ENCODE data around the gene CEP63. TPM values are rescaled to one million over a fixed set of nuclear protein-coding genes. Genes with fewer than 3 reads are reported as not detected.

The CEP63 gene
- total RNA-seq, 3 donors from 2014 or later (not counting 1 experiment from before 2014, with no cell fraction given) = 17.9 to 25.7 (median 19.5) TPM

DNA sequence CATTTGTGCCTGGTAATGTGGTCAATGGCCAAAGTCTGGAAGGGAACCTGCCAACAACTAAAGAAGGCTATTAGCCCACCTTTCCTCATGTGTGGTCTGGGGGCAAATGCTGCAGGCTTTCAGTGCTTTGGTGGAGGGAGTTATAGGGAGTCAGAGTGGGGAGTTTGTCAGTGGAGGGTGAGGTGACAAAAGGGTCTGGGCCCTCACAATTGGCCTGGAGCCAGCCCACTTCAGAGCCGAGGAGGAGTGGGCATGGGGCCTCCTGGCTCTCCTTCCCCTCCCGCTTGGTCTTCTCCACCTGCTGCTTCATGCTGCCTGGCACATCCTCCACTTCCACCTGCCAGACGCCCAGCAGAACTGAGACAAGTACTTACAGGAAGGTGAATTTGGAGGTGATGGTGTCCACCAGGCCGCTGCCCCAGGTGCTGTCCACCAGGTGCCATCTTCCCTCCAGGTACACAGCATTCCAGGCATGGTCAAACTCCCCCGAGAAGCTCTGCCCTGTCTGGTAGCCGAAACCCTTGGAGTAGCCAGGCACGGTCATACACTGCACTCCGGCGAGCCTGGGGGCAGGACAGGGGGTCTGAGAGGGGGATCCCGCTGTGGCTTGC is 124.1 kb downstream of the CEP63 start:
- Histone ChIP-seq H3K27ac (ENCODE audit: low read length) (no peak overlapping the region), H3K4me3 (ENCODE audit: low read length) (no peak overlapping the region), H3K27me3 (ENCODE audit: control insufficient read depth, insufficient read depth, low read length) (no peaks in the 10 kb centered on the region), H3K9me3 (ENCODE audit: control insufficient read depth, insufficient read depth, low read length) (no peaks in the 10 kb centered on the region), H3K36me3 (ENCODE audit: control insufficient read depth, insufficient read depth, low read length) (no peaks in the 10 kb centered on the region), H3K4me1 (ENCODE audit: control insufficient read depth, insufficient read depth, low read length) (peaks cover 10% of the 10 kb centered on the region)
- intact Hi-C loops (cut with micrococcal nuclease) = no loop called here
- no peak overlapping the region for H3K27ac Mint-ChIP-seq
- TF ChIP-seq, protein P1, sequence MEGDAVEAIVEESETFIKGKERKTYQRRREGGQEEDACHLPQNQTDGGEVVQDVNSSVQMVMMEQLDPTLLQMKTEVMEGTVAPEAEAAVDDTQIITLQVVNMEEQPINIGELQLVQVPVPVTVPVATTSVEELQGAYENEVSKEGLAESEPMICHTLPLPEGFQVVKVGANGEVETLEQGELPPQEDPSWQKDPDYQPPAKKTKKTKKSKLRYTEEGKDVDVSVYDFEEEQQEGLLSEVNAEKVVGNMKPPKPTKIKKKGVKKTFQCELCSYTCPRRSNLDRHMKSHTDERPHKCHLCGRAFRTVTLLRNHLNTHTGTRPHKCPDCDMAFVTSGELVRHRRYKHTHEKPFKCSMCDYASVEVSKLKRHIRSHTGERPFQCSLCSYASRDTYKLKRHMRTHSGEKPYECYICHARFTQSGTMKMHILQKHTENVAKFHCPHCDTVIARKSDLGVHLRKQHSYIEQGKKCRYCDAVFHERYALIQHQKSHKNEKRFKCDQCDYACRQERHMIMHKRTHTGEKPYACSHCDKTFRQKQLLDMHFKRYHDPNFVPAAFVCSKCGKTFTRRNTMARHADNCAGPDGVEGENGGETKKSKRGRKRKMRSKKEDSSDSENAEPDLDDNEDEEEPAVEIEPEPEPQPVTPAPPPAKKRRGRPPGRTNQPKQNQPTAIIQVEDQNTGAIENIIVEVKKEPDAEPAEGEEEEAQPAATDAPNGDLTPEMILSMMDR (IDR thresholded peaks at IDR 0.05) = no peak
- H3K4me1 Mint-ChIP-seq = peaks cover 0 to 12% of the 10 kb centered on the region in 2 donors
- H3K36me3 Mint-ChIP-seq = no peaks in the 10 kb centered on the region
- no peak for ATAC-seq
- WGBS (ENCODE audit: insufficient coverage) = 73% methylated on average over 10 of the region's 10 CpGs
- H3K27me3 Mint-ChIP-seq (ENCODE audit: low read depth in 2 of 2) = peaks cover 0 to 5% of the 10 kb centered on the region in 2 donors
- H3K9me3 Mint-ChIP-seq = no peaks in the 10 kb centered on the region
- no peak overlapping the region for H3K4me3 Mint-ChIP-seq
- DNase-seq = no peak

DNA sequence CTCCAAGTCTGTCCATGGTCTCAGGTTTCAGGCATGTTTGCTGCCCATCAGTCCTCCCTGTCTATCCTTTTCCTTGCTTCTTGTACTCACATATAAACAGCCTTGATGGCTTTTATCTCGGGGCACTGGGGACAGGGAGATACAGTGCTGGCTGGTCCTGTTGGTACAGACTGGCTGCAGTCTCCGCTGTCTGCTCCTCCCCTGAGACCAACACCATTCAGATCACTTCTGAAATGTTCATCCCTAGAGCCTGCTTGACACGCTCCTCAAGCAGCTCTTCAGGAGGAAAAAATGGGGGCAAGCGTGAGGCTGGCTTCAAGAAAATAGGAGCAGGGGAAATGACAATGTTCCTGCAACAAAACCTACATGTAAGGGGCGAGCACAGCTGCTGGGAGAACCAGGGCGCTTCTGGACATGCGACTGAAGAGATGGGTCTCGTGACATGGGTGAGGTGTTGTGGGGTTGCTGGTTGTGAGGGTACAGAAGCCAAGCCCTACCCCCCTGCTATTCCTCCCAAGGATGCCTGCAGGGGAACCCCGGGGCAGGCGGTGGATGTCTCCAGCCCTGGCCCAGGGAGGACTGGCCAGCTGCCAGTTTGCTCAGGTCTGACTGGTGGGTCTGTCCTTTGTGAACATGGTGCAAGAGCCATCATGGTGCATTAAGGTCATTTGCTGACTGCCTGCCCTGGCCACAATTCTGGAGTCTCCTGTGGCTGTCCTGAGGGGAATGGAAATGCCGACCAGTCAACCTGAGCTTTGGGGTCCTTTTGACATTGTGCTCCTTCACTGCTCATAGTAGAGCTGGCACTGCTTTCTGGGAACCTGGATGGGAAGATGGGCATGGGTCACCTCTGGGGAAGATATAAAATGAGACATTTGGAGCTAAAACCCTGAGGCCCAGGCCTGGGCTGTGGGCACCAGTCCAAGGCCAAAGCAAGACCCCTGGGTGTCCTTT is 124.9 kb downstream of the CEP63 start:
- Histone ChIP-seq H3K4me3 (ENCODE audit: low read length) (no peak overlapping the region), H3K36me3 (ENCODE audit: control insufficient read depth, insufficient read depth, low read length) (no peaks in the 10 kb centered on the region), H3K27me3 (ENCODE audit: control insufficient read depth, insufficient read depth, low read length) (no peaks in the 10 kb centered on the region), H3K9me3 (ENCODE audit: control insufficient read depth, insufficient read depth, low read length) (no peaks in the 10 kb centered on the region), H3K27ac (ENCODE audit: low read length) (no peak overlapping the region), H3K4me1 (ENCODE audit: control insufficient read depth, insufficient read depth, low read length) (peaks cover 10% of the 10 kb centered on the region)
- ATAC-seq (no peak), DNase-seq (no peak)
- Mint-ChIP-seq H3K27ac (no peak overlapping the region), H3K4me3 (no peak overlapping the region), H3K9me3 (no peaks in the 10 kb centered on the region), H3K27me3 (ENCODE audit: low read depth in 2 of 2) (peaks cover 0 to 3% of the 10 kb centered on the region in 2 donors), H3K4me1 (peaks cover 0 to 9% of the 10 kb centered on the region in 2 donors), H3K36me3 (no peaks in the 10 kb centered on the region)
- WGBS (ENCODE audit: insufficient coverage) = 75% methylated on average over 10 of the region's 11 CpGs
- intact Hi-C loops (cut with micrococcal nuclease) = no loop called here
- TF ChIP-seq, protein P1 (IDR thresholded peaks at IDR 0.05) = no peak

DNA sequence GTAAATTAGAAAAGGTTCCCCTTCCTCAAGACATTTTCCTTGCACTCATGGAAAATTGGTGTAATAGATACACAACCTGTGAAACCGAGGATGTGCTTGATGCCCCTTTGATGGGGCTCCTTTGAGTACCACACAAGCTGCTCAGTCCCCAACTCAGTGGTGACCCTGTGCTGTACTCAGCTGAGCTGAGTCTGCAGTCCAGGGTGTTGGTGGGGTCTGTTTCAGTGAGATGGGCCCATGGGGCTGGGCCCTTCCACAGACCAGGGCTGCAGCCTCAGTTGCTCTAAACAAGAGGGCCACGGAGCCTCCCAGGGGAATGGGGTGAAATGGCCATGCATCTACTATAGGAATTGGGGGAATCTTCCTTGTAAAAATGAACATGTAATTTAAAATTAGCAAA is 125.7 kb downstream of the CEP63 start:
- Mint-ChIP-seq H3K27ac (no peak overlapping the region), H3K4me3 (no peak overlapping the region), H3K36me3 (no peaks in the 10 kb centered on the region), H3K4me1 (peaks cover 0 to 1% of the 10 kb centered on the region in 2 donors), H3K27me3 (ENCODE audit: low read depth in 2 of 2) (no peaks in the 10 kb centered on the region), H3K9me3 (no peaks in the 10 kb centered on the region)
- Histone ChIP-seq H3K4me3 (ENCODE audit: low read length) (no peak overlapping the region), H3K27me3 (ENCODE audit: control insufficient read depth, insufficient read depth, low read length) (no peaks in the 10 kb centered on the region), H3K36me3 (ENCODE audit: control insufficient read depth, insufficient read depth, low read length) (no peaks in the 10 kb centered on the region), H3K9me3 (ENCODE audit: control insufficient read depth, insufficient read depth, low read length) (no peaks in the 10 kb centered on the region), H3K4me1 (ENCODE audit: control insufficient read depth, insufficient read depth, low read length) (peaks cover 3% of the 10 kb centered on the region), H3K27ac (ENCODE audit: low read length) (no peak overlapping the region)
- ATAC-seq (no peak), DNase-seq (no peak)
- TF ChIP-seq, protein P1 (IDR thresholded peaks at IDR 0.05) = no peak
- intact Hi-C loops (cut with micrococcal nuclease) = no loop called here
- WGBS (ENCODE audit: insufficient coverage) = 91% methylated on average over 2 of the region's 2 CpGs

All from natural killer cell (primary cell).